IPS DF 4.7 (cell line): Measurements from ENCODE around the gene ATN1.

Experiments used
- DNase-seq: peaks from one replicate; pipeline ENCODE4 v3.0.0-alpha.2; 2013; ENCODE audit warnings: low spot score; ENCODE audit errors: extremely low read depth

ATN1 gene

DNA sequence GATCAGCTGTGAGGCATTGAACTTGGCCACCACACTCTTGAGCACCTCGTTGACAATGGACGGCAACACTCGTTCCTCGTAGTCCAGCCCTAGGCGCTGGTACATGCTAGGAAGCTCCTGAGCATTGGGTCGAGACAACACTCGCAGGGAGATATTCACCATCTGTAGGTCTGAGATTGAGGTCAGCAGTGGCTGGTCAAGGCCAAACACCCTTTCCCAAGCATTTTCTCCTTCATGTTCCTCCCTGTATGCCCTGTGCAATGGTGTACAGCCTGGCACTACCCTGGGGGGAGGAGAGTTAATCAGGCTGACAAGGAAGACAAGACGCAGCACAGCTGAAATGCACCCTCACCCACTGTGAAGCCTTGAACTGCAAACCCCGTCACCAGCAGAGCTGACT lies 40.7 kb downstream of the ATN1 start:
- no peak for DNase-seq

- no peak for DNase-seq
Observed at GRCh38 chr12:6970096-6970527, 42.4 kb downstream of the ATN1 start.

DNA sequence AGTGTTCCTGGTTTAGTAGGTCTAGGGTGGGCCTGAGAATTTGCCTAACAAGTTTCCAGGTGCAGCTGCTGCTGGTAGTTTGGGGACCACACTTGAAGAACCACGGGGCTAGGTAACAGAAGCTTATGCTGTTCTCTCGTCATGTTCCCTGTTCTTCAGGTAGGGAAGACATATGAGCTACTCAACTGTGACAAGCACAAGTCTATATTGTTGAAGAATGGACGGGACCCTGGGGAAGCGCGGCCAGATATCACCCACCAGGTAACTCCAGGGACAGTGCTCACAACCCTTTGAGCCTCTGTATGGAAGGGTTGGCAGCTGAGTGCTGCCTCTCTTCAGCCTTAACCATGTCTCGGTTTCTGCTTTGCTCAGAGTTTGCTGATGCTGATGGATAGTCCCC lies 46.4 kb downstream of the ATN1 start:
- DNase-seq = no peak

- DNase-seq = no peak
Observed at GRCh38 chr12:6975297-6976032, 47.7 kb downstream of the ATN1 start.

DNA sequence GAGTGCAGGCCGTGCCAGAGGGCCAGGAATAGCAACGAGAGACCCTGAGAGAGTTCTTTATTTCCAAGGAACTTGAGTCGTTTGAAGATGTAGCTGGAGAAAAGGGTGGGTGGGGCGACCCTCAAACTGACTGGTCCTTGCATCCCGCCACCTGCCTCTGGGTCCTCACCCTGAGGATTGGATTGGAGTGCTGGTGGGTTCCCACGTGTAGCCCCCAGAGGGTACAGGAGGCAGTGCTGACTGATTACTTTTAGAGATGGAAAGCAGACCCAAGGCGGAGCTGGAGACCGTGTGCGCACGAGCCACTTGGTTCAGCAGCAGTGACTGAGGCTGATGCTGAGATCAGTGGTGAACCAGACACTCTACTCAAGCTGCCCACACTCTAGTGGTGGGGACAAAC lies 49.9 kb downstream of the ATN1 start:
- DNase-seq = no peak

- no peak for DNase-seq
Observed at GRCh38 chr12:6978188-6978587, 50.4 kb downstream of the ATN1 start.

GRCh38 chr12:6978611-6979011 lies 50.9 kb downstream of the ATN1 start:
- DNase-seq = no peak

- no peak for DNase-seq
Observed at GRCh38 chr12:6979021-6979420, 51.3 kb downstream of the ATN1 start.

GRCh38 chr12:6979453-6979852 lies 51.7 kb downstream of the ATN1 start:
- DNase-seq = no peak

GRCh38 chr12:6980075-6980474 lies 52.3 kb downstream of the ATN1 start:
- DNase-seq = no peak

GRCh38 chr12:6980740-6981139 lies 53.0 kb downstream of the ATN1 start:
- no peak for DNase-seq

GRCh38 chr12:6981152-6982052 lies 53.6 kb downstream of the ATN1 start:
- DNase-seq = no peak

- DNase-seq = no peak
Observed at GRCh38 chr12:6982532-6982931, 54.8 kb downstream of the ATN1 start.

DNA sequence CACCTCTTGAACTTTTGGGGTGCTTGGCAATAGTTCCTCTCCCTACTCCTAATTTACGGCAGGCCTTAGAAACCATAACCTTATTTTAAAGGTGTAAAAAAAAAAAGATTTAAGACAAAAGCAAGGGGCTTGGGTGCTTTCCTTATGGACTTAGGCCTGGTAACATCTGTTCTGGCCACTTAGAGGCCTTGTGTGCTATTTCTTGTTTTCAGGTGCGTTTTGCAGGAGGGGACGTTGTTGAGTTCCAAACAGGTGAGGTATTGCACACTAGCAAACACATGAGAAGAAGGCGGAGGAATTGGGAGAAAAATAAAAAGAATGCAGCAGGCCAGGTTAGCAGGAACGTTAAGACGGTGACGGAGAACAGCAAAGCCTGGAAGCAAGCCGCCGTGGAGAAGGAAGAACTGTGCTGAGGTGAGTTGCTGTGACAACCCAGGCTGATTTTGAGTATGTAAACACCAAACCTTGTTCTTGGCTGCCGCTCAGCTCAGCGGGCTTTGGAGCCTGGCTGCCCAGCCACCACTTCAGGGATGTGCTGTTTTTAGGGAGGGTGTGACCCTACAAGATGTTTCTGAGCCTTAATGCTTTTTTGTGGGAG lies 60.3 kb downstream of the ATN1 start:
- no peak for DNase-seq
